CD4-positive, alpha-beta T cell (primary cell): Measurements from ENCODE around the gene HECW1. TPM values are rescaled to one million over a fixed set of nuclear protein-coding genes. Genes with fewer than 3 reads are reported as not detected.

Source experiments
- ATAC-seq: fragments of 200-7000 bp; cut with Tn5 transposase; one replicate; pipeline ENCODE4 v1.10.0; 2022; ENCODE audit warnings: mild to moderate bottlenecking; ENCODE audit not compliant: poor library complexity
- CTCF ChIA-PET: fragments of 350-600 bp; sonication (Branson Sonifier 250); formaldehyde crosslinking; loops from one replicate; lab custom pipeline; 2021; ENCODE audit warnings: antibody characterized with exemption, inconsistent platforms; lab: Charles Lee
- POLR2A ChIA-PET: fragments of 350-600 bp; sonication (Branson Sonifier 250); formaldehyde crosslinking; loops from one replicate; lab custom pipeline; 2021; ENCODE audit warnings: antibody characterized with exemption, inconsistent platforms; lab: Charles Lee
- DNase-seq, 14 experiments: peaks; one replicate each; pipeline ENCODE4 v3.0.0-alpha.2; 2013 to 2020; ENCODE audit warnings: mixed read lengths in 2 of 14
- H3K27ac ChIP-seq, 2 donors: one replicate each; pipeline versions ENCODE4 v1.5.1 to v1.7.0; 2013; ENCODE audit warnings: low read length in 2 of 2, low read depth in 1 of 2, mild to moderate bottlenecking in 1 of 2
- H3K27me3 ChIP-seq, 2 experiments: 1 replicate in 1 of 2; 2 replicates in 1 of 2; pipeline versions ENCODE4 v1.6.1 to v1.7.0; 2013; ENCODE audit warnings: low read length in 2 of 2, control low read depth in 1 of 2, mild to moderate bottlenecking in 1 of 2, moderate library complexity in 1 of 2; ENCODE audit not compliant: insufficient read depth in 2 of 2, control insufficient read depth in 1 of 2
- H3K36me3 ChIP-seq: one replicate; pipeline ENCODE4 v1.6.1; 2013; ENCODE audit warnings: low read length, control low read depth; ENCODE audit not compliant: insufficient read depth
- H3K4me1 ChIP-seq: one replicate; pipeline ENCODE4 v1.6.1; 2013; ENCODE audit warnings: low read length, control low read depth; ENCODE audit not compliant: insufficient read depth
- H3K4me3 ChIP-seq: one replicate; pipeline ENCODE4 v1.5.1; 2013; ENCODE audit warnings: mild to moderate bottlenecking, low read length, moderate library complexity
- H3K9me3 ChIP-seq, 2 experiments: 1 replicate in 1 of 2; 2 replicates in 1 of 2; pipeline versions ENCODE4 v1.6.1 to v1.7.0; 2013; ENCODE audit warnings: low read length in 2 of 2, mild to moderate bottlenecking in 2 of 2, control low read depth in 1 of 2, moderate library complexity in 1 of 2; ENCODE audit not compliant: control insufficient read depth in 1 of 2, insufficient read depth in 1 of 2
- H3K27ac Mint-ChIP-seq: one replicate; pipeline ENCODE4 v1.8.0; 2020; ENCODE audit warnings: mixed read lengths
- H3K27me3 Mint-ChIP-seq: one replicate; pipeline ENCODE4 v1.8.0; 2021; ENCODE audit warnings: mixed read lengths
- H3K36me3 Mint-ChIP-seq: one replicate; pipeline ENCODE4 v1.8.0; 2021; ENCODE audit warnings: low read depth, mixed read lengths
- H3K4me1 Mint-ChIP-seq: one replicate; pipeline ENCODE4 v1.8.0; 2021; ENCODE audit warnings: low read depth, mixed read lengths
- H3K4me3 Mint-ChIP-seq: one replicate; pipeline ENCODE4 v1.8.0; 2020; ENCODE audit warnings: mild to moderate bottlenecking, mixed read lengths
- H3K9me3 Mint-ChIP-seq: one replicate; pipeline ENCODE4 v1.8.0; 2020; ENCODE audit warnings: mixed read lengths
- CTCF ChIP-seq: fragments of 200-600 bp; IDR thresholded peaks from one replicate; pipeline ENCODE4 v1.8.0; 2022; ENCODE audit warnings: antibody characterized with exemption, mild to moderate bottlenecking
- intact Hi-C, 2 experiments: fragments of 100-400 bp; cut with DNase I in 1 of 2; cut with micrococcal nuclease in 1 of 2; formaldehyde crosslinking; loops; one replicate each; pipeline versions ENCODE4 v1.15.1 to v1.9.0; 2023 to 2025; cut with DNase I, micrococcal nuclease
- total RNA-seq, 174 experiments: library from RNA in 2 of 174; stranded (reverse) in 2 of 174; gene quantifications; one replicate each; pipeline ENCODE4 v1.2.3 and lab custom pipeline; 2021 to 2026

HECW1 gene
- total RNA-seq, 2 experiments from 2014 or later = not detected

GRCh38 chr7:43283706-43284105, 171.3 kb downstream of the HECW1 start:
- H3K27ac Mint-ChIP-seq = no peak overlapping the region
- H3K27ac ChIP-seq = no peak overlapping the region
- DNase-seq (no peak), ATAC-seq (no peak)
- H3K27me3 Mint-ChIP-seq = peaks cover 11% of the 10 kb centered on the region
- no peaks in the 10 kb centered on the region for H3K36me3 Mint-ChIP-seq
- H3K9me3 ChIP-seq = no peaks in the 10 kb centered on the region
- peaks cover 0 to 6% of the 10 kb centered on the region in 2 experiments for H3K27me3 ChIP-seq
- H3K4me1 Mint-ChIP-seq = no peaks in the 10 kb centered on the region
- TF ChIP-seq CTCF = no peak
- ChIA-PET CTCF (no interaction called here), POLR2A (no interaction called here)
- no peak overlapping the region for H3K4me3 Mint-ChIP-seq
- H3K9me3 Mint-ChIP-seq = peaks cover 3% of the 10 kb centered on the region
- intact Hi-C loops = no loop called here
- no peak overlapping the region for H3K4me3 ChIP-seq
- no peaks in the 10 kb centered on the region for H3K4me1 ChIP-seq
- H3K36me3 ChIP-seq = no peaks in the 10 kb centered on the region

GRCh38 chr7:43289826-43290225, 177.4 kb downstream of the HECW1 start:
- Histone ChIP-seq H3K4me1 (no peaks in the 10 kb centered on the region), H3K27ac (no peak overlapping the region), H3K36me3 (no peaks in the 10 kb centered on the region), H3K4me3 (no peak overlapping the region), H3K27me3 (peaks cover 0 to 3% of the 10 kb centered on the region in 2 experiments), H3K9me3 (peaks cover 6 to 14% of the 10 kb centered on the region in 2 experiments)
- intact Hi-C loops = no loop called here
- ATAC-seq (no peak), DNase-seq (no peak)
- Mint-ChIP-seq H3K27me3 (peaks cover 14% of the 10 kb centered on the region), H3K9me3 (peaks cover 4% of the 10 kb centered on the region), H3K27ac (no peak overlapping the region), H3K36me3 (no peaks in the 10 kb centered on the region), H3K4me3 (no peak overlapping the region), H3K4me1 (no peaks in the 10 kb centered on the region)
- POLR2A ChIA-PET = no interaction called here
- CTCF ChIA-PET = no interaction called here
- no peak for TF ChIP-seq CTCF

GRCh38 chr7:43290978-43291377, 178.5 kb downstream of the HECW1 start:
- no peaks in the 10 kb centered on the region for H3K4me1 ChIP-seq
- H3K4me3 Mint-ChIP-seq = no peak overlapping the region
- no peaks in the 10 kb centered on the region for H3K36me3 ChIP-seq
- no peak for TF ChIP-seq CTCF
- ChIA-PET POLR2A (no interaction called here), CTCF (no interaction called here)
- H3K4me3 ChIP-seq = no peak overlapping the region
- DNase-seq (no peak), ATAC-seq (no peak)
- H3K27ac ChIP-seq = no peak overlapping the region
- no peaks in the 10 kb centered on the region for H3K4me1 Mint-ChIP-seq
- peaks cover 0 to 3% of the 10 kb centered on the region in 2 experiments for H3K27me3 ChIP-seq
- H3K9me3 Mint-ChIP-seq = peaks cover 4% of the 10 kb centered on the region
- peaks cover 14% of the 10 kb centered on the region for H3K27me3 Mint-ChIP-seq
- H3K36me3 Mint-ChIP-seq = no peaks in the 10 kb centered on the region
- intact Hi-C loops = no loop called here
- H3K9me3 ChIP-seq = peaks cover 6 to 14% of the 10 kb centered on the region in 2 experiments
- no peak overlapping the region for H3K27ac Mint-ChIP-seq
